Liver (tissue), 9 donors: ENCODE measurements around the gene PFKFB3. TPM values are rescaled to one million over a fixed set of nuclear protein-coding genes. Genes with fewer than 3 reads are reported as not detected.

Source experiments
- DNase-seq: peaks from one replicate; pipeline ENCODE4 v3.0.0-alpha.2; 2017; ENCODE audit warnings: low spot score
- H3K27ac ChIP-seq, 2 donors: one replicate each; pipeline ENCODE4 v1.7.0; 2013; ENCODE audit warnings: inconsistent platforms in 2 of 2, low read length in 2 of 2, control low read depth in 1 of 2, low read depth in 1 of 2, mild to moderate bottlenecking in 1 of 2
- H3K27me3 ChIP-seq, 4 donors: one replicate each; pipeline versions ENCODE4 v1.6.1 to v1.7.0; 2013; ENCODE audit warnings: low read length in 3 of 4, inconsistent platforms in 1 of 4, mild to moderate bottlenecking in 1 of 4, moderate library complexity in 1 of 4; ENCODE audit not compliant: control insufficient read depth in 4 of 4, insufficient read depth in 4 of 4
- H3K36me3 ChIP-seq, 4 donors: one replicate each; pipeline versions ENCODE4 v1.6.1 to v1.7.0; 2013; ENCODE audit warnings: low read length in 3 of 4, mild to moderate bottlenecking in 3 of 4, low read depth in 1 of 4, moderate library complexity in 1 of 4; ENCODE audit not compliant: control insufficient read depth in 4 of 4, insufficient read depth in 3 of 4
- H3K4me1 ChIP-seq, 4 donors: one replicate each; pipeline versions ENCODE4 v1.6.1 to v1.7.0; 2013; ENCODE audit warnings: low read length in 3 of 4, mild to moderate bottlenecking in 3 of 4, moderate library complexity in 1 of 4; ENCODE audit not compliant: control insufficient read depth in 4 of 4, insufficient read depth in 4 of 4
- H3K4me3 ChIP-seq, 3 donors: one replicate each; pipeline versions ENCODE4 v1.6.1 to v1.7.0; 2013; ENCODE audit warnings: low read length in 3 of 3, control low read depth in 1 of 3, low read depth in 1 of 3, mild to moderate bottlenecking in 1 of 3
- H3K9ac ChIP-seq, 2 donors: one replicate each; pipeline ENCODE4 v1.7.0; 2013; ENCODE audit warnings: low read length in 2 of 2, mild to moderate bottlenecking in 2 of 2, moderate library complexity in 2 of 2, control low read depth in 1 of 2, low read depth in 1 of 2
- H3K9me3 ChIP-seq, 4 donors: one replicate each; pipeline versions ENCODE4 v1.6.1 to v1.7.0; 2013; ENCODE audit warnings: low read length in 3 of 4; ENCODE audit not compliant: control insufficient read depth in 4 of 4
- CTCF ChIP-seq: fragments of 150-350 bp; IDR thresholded peaks from 2 replicates; pipeline ENCODE4 v1.5.1; 2017; ENCODE audit warnings: improper control_type of control experiment, low read depth, low read length; ENCODE audit not compliant: missing input control
- EGR1 ChIP-seq, 2 donors: IDR thresholded peaks; 2 replicates each; pipeline ENCODE4 v1.6.1; 2016 to 2018; ENCODE audit warnings: antibody characterized with exemption in 2 of 2, low read depth in 2 of 2
- FOXA1 ChIP-seq: IDR thresholded peaks from 2 replicates; pipeline ENCODE4 v1.6.1; 2016; ENCODE audit warnings: antibody characterized with exemption
- FOXA2 ChIP-seq: IDR thresholded peaks from 2 replicates; pipeline ENCODE4 v1.6.1; 2016; ENCODE audit warnings: antibody characterized with exemption
- GABPA ChIP-seq, 2 donors: IDR thresholded peaks in 1 of 2; conservative IDR thresholded peaks in 1 of 2; 2 replicates each; pipeline ENCODE4 v1.6.1; 2016; ENCODE audit warnings: antibody characterized with exemption in 2 of 2, mild to moderate bottlenecking in 1 of 2, moderate library complexity in 1 of 2
- HNF4A ChIP-seq, 2 donors: conservative IDR thresholded peaks; 2 replicates each; pipeline ENCODE4 v1.6.1; 2016; ENCODE audit warnings: antibody characterized with exemption in 2 of 2, mild to moderate bottlenecking in 2 of 2
- HNF4G ChIP-seq: IDR thresholded peaks from 2 replicates; pipeline ENCODE4 v1.6.1; 2016; ENCODE audit warnings: antibody characterized with exemption
- JUND ChIP-seq, 2 donors: IDR thresholded peaks; 2 replicates each; pipeline ENCODE4 v1.6.1; 2016; ENCODE audit warnings: antibody characterized with exemption in 2 of 2
- NR2F2 ChIP-seq: IDR thresholded peaks from 2 replicates; pipeline ENCODE4 v1.6.1; 2016; ENCODE audit warnings: antibody characterized with exemption
- RAD21 ChIP-seq, 2 donors: IDR thresholded peaks; 2 replicates each; pipeline ENCODE4 v1.6.1; 2016; ENCODE audit warnings: antibody characterized with exemption in 2 of 2, mild to moderate bottlenecking in 2 of 2
- RXRA ChIP-seq, 2 donors: IDR thresholded peaks; 2 replicates each; pipeline ENCODE4 v1.6.1; 2017 to 2018; ENCODE audit warnings: antibody characterized with exemption in 2 of 2, mild to moderate bottlenecking in 1 of 2
- SP1 ChIP-seq: IDR thresholded peaks from 2 replicates; pipeline ENCODE4 v1.6.1; 2018; ENCODE audit warnings: antibody characterized with exemption, mild to moderate bottlenecking
- TAF1 ChIP-seq: conservative IDR thresholded peaks from 2 replicates; pipeline ENCODE4 v1.6.1; 2016; ENCODE audit warnings: antibody characterized with exemption, mild to moderate bottlenecking
- YY1 ChIP-seq: IDR thresholded peaks from 2 replicates; pipeline ENCODE4 v1.6.1; 2016; ENCODE audit warnings: antibody characterized with exemption, mild to moderate bottlenecking
- WGBS: extraction: QIAGEN DNeasy Blood & Tissue Kit; methylation state at CpG from one replicate; pipeline ENCODE4 v1.1.7; 2013; 5-methylcytosine and 5-hydroxymethylcytosine counted together
- polyA plus RNA-seq, 2 donors: library from polyadenylated mRNA; stranded (reverse) in 1 of 2; unstranded in 1 of 2; fragments of 200-250 nt in 1 of 2; fragments of >200 nt in 1 of 2; fragmentation: Nextera tagmentation in 1 of 2; extraction: Ambion mirVana in 1 of 2; gene quantifications; one replicate each; pipeline versions ENCODE4 v1.2.1 to v1.2.3, GENCODE V29; 2013 to 2015
- total RNA-seq, 2 donors: library from RNA; depleted of rRNA; stranded (reverse); fragments of >200 nt; gene quantifications; one replicate each; pipeline ENCODE4 v1.2.3, GENCODE V29; 2014
- TF ChIP-seq, protein P1 (sequence below): IDR thresholded peaks from 2 replicates; pipeline ENCODE4 v1.6.1; 2016; ENCODE audit warnings: antibody characterized with exemption
- TF ChIP-seq, protein P2 (sequence below): IDR thresholded peaks from 2 replicates; pipeline ENCODE4 v1.6.1; 2016; ENCODE audit warnings: antibody characterized with exemption
- TF ChIP-seq, protein P3 (sequence below): IDR thresholded peaks from 2 replicates; pipeline ENCODE4 v1.6.1; 2016; ENCODE audit warnings: antibody characterized with exemption
- donor health status: healthy.
- donor health status: healthy.
- donor health status: healthy.
- donor health status: healthy.
- donor health status: healthy.

Gene PFKFB3
- total and polyA plus RNA-seq, 4 donors, result 1.6 to 9.1 (median 5.8) TPM

DNA sequence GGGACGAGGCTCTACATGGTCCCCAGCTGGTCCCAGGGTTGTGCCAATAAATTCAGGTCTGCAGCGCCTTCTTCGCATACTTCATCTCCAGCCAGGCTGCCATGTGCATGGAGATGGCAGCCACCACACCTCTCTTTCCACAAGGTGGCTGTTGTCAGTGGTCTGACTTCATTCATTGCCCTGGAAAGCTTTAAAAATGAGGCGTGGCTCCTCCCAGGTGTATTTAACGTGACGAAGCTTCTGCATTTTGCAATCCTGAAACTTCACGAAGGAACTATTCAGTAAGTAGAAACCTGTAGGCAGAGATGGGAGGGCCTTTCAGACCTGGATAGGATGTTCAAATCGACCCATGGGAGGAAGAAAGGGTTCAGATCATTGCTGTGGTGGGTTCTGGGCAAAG is 53.7 kb downstream of the PFKFB3 start:
- peaks cover 6 to 11% (median 7%) of the 10 kb centered on the region in 4 donors for H3K4me1 ChIP-seq
- no peak for DNase-seq
- no peak overlapping the region for H3K27ac ChIP-seq
- TF ChIP-seq, protein P1, sequence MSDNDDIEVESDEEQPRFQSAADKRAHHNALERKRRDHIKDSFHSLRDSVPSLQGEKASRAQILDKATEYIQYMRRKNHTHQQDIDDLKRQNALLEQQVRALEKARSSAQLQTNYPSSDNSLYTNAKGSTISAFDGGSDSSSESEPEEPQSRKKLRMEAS, result no peak
- H3K9me3 ChIP-seq, result no peaks in the 10 kb centered on the region
- H3K4me3 ChIP-seq, result no peak overlapping the region
- no peaks in the 10 kb centered on the region for H3K36me3 ChIP-seq
- 90% methylated on average over 8 of the region's 8 CpGs for WGBS
- no peak overlapping the region for H3K9ac ChIP-seq
- H3K27me3 ChIP-seq, result no peaks in the 10 kb centered on the region

DNA sequence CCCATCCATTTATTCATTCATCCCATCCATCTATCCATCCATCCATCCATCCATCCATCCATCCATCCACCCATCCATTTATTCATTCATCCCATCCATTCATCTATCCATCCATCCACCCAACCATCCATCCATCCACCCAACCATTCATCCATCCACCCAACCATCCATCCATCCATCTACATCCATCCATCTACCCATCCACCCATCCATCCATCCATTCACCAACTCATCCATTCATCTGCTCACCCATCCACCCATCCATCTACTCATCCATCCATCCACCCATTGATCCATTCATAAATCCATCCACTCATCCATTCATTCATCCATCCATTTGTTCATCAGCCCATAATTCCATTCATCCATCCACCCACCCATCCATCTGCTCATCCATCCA is 56.4 kb downstream of the PFKFB3 start:
- peaks cover 6 to 11% (median 7%) of the 10 kb centered on the region in 4 donors for H3K4me1 ChIP-seq
- DNase-seq, result no peak
- H3K36me3 ChIP-seq, result no peaks in the 10 kb centered on the region
- H3K9me3 ChIP-seq, result no peaks in the 10 kb centered on the region
- no peak overlapping the region for H3K4me3 ChIP-seq
- TF ChIP-seq, protein P2, sequence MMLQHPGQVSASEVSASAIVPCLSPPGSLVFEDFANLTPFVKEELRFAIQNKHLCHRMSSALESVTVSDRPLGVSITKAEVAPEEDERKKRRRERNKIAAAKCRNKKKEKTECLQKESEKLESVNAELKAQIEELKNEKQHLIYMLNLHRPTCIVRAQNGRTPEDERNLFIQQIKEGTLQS, result no peak
- TF ChIP-seq RXRA (IDR thresholded peaks at IDR 0.05), result no peak
- TF ChIP-seq HNF4A (conservative IDR thresholded peaks at IDR 0.05), result no peak
- TF ChIP-seq RAD21 (IDR thresholded peaks at IDR 0.05), result no peak
- no peak for TF ChIP-seq FOXA2
- no peak for TF ChIP-seq FOXA1
- no peak for TF ChIP-seq HNF4G
- TF ChIP-seq, protein P3, sequence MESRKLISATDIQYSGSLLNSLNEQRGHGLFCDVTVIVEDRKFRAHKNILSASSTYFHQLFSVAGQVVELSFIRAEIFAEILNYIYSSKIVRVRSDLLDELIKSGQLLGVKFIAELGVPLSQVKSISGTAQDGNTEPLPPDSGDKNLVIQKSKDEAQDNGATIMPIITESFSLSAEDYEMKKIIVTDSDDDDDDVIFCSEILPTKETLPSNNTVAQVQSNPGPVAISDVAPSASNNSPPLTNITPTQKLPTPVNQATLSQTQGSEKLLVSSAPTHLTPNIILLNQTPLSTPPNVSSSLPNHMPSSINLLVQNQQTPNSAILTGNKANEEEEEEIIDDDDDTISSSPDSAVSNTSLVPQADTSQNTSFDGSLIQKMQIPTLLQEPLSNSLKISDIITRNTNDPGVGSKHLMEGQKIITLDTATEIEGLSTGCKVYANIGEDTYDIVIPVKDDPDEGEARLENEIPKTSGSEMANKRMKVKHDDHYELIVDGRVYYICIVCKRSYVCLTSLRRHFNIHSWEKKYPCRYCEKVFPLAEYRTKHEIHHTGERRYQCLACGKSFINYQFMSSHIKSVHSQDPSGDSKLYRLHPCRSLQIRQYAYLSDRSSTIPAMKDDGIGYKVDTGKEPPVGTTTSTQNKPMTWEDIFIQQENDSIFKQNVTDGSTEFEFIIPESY, result no peak
- TF ChIP-seq CTCF, result no peak
- no peak for TF ChIP-seq GABPA (IDR thresholded peaks at IDR 0.05 in 1 of 2, conservative IDR thresholded peaks at IDR 0.05 in 1 of 2)
- TF ChIP-seq JUND (IDR thresholded peaks at IDR 0.05), result no peak
- no peak for TF ChIP-seq NR2F2
- no peak for TF ChIP-seq SP1
- TF ChIP-seq YY1, result no peak
- no peaks in the 10 kb centered on the region for H3K27me3 ChIP-seq
- H3K27ac ChIP-seq, result no peak overlapping the region
- no peak overlapping the region for H3K9ac ChIP-seq

- no peaks in the 10 kb centered on the region for H3K9me3 ChIP-seq
- H3K27me3 ChIP-seq, result no peaks in the 10 kb centered on the region
- 89% methylated on average over 3 of the region's 3 CpGs for WGBS
- H3K36me3 ChIP-seq, result no peaks in the 10 kb centered on the region
- H3K4me3 ChIP-seq, result no peak overlapping the region
- DNase-seq, result no peak
- H3K4me1 ChIP-seq, result peaks cover 2 to 3% (median 2%) of the 10 kb centered on the region in 4 donors
- H3K9ac ChIP-seq, result no peak overlapping the region
- H3K27ac ChIP-seq, result no peak overlapping the region
- TF ChIP-seq FOXA1 (no peak), YY1 (no peak), CTCF (no peak), SP1 (no peak), HNF4A (conservative IDR thresholded peaks at IDR 0.05) (no peak), EGR1 (IDR thresholded peaks at IDR 0.05; ENCODE audit: low read depth in 2 of 2) (no peak), JUND (IDR thresholded peaks at IDR 0.05) (no peak), NR2F2 (no peak), TAF1 (no peak)
- TF ChIP-seq, protein P3, result no peak
- TF ChIP-seq, protein P1, result no peak
- TF ChIP-seq, protein P2, result no peak
Measured at GRCh38 chr10:6260843-6261242, 58.1 kb downstream of the PFKFB3 start.
